Fibroblast of skin of back (primary cell): Measurements from ENCODE around the gene TRPM2.

Experiments
- DNase-seq: peaks from one replicate; pipeline ENCODE4 v3.0.0-alpha.2; 2013

Gene TRPM2

GRCh38 chr21:44485254-44485793 lies 131.9 kb downstream of the TRPM2 start:
- no peak for DNase-seq

- DNase-seq: no peak
These were observed 132.4 kb downstream of the TRPM2 start for GRCh38 chr21:44485796-44486195.

- DNase-seq: no peak
These were observed 132.9 kb downstream of the TRPM2 start for GRCh38 chr21:44486302-44486701.

GRCh38 chr21:44487831-44488230 lies 134.4 kb downstream of the TRPM2 start:
- DNase-seq: no peak

- no peak for DNase-seq
These were observed 136.5 kb downstream of the TRPM2 start for GRCh38 chr21:44489962-44490361.

GRCh38 chr21:44490405-44490804 lies 137.0 kb downstream of the TRPM2 start:
- no peak for DNase-seq

- DNase-seq: no peak
These were observed 137.4 kb downstream of the TRPM2 start for GRCh38 chr21:44490816-44491215.
